GM21576 (cell line): ENCODE results near the gene SRGAP2B.
"Not testable (repeated sequence)": the region's sequence is repeated elsewhere in the genome, so short reads cannot be mapped to it uniquely, and the experiment has no call there.

Experiments used
- ATAC-seq: cut with Tn5 transposase; IDR thresholded peaks from one replicate; pipeline ENCODE4 v1.9.1; 2021; ENCODE audit warnings: mild to moderate bottlenecking, moderate library complexity; ENCODE audit not compliant: unreplicated experiment

The SRGAP2B gene

DNA sequence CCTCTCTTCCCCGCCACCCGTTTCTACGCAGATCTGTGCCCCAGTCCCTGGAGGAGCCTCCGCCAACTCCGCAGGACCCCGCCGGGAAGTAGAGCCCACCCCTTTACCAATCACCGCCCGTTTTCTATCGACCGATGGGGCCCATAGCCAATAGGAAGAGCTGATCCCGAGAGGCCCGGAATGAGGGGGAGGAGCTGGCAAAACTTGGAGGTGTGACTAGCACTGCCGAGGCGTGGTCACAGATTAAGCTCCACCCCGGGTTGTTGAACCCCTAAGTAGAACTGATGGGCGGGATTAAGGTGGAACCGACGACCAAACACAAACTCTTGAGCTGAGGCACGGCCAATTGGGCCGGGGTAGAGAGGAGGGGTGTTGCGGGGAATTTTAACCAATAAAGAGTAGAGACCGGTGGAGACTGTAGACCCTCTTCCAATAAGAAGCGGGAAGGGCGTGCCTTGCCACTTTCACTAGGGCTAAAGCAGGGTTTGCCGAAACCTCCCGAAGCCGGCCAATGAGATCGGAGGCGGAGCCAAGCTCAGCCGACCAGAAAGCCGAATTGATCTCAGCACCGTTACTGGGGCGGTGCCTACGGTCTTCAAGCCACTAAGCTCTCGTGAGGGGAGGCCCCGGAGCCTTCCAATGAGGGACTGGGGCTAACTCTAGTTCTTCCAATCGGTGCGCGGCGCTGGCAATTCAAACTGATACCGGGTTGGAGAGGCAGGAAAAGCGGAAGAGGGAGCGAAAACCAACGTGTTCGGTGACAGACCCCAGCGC lies at the start of gene SRGAP2B, which contains the start of gene FAM72D:
TSS of gene SRGAP2B (minus strand) at position 45 of the 774 bp plus-strand sequence. CDS start 2,427 bp downstream, outside the sequence.
TSS of gene FAM72D (plus strand) at position 691 of the 774 bp plus-strand sequence. CDS start 874 bp downstream, outside the sequence.
- peak; percentile 83 for ATAC-seq

DNA sequence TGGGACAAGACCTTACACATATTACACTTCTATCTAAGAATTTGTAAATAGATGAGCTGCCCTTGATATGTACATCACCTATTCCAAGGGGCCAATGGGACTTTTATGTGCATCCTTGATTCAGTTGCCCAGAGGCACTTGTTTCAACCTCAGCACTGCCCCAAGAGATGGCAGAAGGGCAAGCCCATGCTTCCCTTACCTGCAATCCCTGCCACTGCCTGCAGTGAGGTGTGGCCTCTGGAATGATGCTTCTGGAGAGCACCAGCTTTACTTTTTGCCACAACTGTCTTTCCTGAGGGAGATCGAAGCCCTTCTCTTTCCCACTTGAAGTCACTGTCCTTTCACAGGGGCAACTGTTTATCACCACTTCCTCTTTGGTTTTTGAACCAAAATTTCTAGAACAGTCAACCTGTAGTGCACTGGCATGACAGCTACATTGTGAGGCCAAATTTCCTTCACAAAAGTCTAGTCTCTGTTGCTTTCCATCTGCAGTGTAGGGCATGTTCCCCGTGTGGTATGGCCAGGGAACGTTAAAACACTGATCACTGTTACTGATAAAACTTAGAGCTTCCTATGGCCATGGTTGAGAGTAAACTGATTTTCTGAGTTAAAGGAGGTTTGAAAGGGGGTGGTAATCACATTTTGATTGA lies 49.3 kb upstream of the SRGAP2B start:
- ATAC-seq: not testable (repeated sequence)

DNA sequence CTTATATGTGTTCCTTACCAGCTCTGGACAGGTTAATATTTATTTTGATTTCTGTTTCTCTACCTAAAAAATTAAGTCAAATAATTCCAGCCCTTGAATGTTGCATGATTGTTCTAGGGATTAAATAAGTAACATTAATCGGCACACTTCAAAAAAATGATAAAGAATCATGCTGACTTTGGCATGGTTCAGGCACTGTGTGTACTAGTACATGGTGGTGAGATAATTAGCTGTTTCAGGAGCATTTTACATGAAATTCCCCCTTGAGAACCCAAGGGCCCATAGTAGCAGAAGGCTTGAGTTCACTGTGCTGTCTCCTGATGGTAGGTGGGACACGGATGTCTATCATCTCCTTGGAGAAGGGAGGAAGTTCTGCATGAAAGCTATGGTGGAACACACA lies 45.4 kb upstream of the SRGAP2B start:
- ATAC-seq: not testable (repeated sequence)

DNA sequence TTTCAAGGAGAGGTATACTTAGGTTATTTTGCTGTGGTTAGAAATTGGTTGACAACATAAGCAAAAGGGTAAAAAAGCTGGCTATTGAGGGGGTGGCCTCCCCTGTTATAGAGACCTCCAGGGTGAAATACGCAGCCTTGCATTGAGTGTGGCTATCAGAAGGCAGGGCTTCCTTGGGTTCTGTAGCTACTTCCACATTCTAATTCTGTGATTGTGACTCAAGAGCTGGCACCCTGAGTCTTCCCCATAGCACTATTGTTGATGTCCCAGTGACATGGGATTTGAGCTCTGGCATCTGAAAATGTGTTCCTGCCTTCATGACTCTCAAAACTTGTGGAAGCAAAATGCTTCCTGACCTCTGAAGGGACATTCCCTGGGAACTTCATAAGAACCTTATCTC lies 39.3 kb upstream of the SRGAP2B start:
- ATAC-seq: not testable (repeated sequence)

DNA sequence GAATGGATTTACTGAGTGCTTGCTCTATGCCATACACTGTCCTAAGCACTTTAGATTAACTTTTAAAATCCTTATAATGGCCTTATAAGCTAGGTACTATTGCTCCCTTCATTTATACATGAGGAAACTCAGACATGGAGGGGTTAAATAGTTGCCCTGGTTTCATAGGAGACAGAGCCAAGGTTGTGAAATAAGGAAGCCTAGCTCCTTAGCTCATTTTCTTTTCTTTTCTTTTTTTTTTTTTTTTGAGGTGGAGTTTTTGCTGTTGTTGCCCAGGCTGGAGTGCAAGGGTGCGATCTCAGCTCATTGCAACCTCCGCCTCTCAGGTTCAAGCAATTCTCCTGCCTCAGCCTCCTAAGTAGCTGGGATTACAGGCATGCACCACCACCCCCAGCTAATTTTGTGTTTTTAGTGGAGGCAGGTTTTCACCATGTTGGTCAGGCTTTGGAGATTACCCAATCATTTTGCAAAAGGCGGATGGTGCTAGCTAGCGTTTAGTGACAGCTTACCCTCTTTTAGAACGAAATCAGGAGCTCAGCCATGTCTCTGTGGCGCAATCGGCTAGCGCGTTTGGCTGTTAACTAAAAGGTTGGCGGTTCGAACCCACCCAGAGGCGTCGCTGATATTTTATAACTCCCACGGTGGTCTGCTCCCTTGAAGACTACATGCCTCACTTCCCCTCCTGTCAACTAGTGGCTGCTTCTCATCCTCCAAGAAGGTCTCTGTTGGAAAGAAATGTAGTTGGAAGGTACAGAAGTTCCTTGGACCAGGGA lies 33.8 kb upstream of the SRGAP2B start:
- not testable (repeated sequence) for ATAC-seq

DNA sequence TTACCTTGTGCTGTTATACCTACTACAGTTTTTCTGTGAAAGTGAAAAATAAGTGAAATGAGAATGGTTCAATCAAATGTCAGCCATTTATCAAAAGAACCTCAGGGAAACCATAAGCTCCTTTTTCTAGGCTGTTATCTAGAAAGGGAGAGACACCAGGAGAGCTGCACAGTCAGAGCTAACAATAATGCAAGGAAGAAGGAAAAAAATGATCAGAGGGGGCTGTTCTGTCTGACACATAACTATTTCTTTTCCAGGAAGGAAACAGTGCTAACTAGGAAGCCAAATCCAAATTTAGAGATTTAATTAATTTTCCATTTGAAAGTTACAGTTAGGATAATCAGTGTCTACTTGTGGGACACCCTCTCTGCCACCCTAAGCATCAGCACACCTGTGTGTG lies 32.0 kb upstream of the SRGAP2B start:
- ATAC-seq: not testable (repeated sequence)

DNA sequence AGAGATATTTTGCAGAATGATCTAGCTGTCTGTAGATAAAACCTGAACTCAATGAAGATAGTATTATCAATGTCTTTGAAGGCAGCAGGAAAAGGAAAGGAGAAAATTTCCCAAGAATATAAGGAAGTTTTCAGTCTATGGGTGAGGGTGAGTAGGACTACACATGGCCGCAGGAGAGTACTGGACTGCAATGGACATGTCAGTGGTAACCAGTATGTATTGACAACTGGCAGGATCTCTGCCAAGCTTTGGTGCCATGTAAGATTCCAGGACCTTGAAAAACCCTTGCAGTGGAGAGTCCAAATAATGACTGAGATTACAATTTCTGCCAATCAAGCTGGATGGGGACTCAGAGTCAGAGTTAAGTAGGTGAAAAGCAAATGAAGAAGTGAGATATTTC lies 30.0 kb upstream of the SRGAP2B start:
- ATAC-seq: not testable (repeated sequence)

DNA sequence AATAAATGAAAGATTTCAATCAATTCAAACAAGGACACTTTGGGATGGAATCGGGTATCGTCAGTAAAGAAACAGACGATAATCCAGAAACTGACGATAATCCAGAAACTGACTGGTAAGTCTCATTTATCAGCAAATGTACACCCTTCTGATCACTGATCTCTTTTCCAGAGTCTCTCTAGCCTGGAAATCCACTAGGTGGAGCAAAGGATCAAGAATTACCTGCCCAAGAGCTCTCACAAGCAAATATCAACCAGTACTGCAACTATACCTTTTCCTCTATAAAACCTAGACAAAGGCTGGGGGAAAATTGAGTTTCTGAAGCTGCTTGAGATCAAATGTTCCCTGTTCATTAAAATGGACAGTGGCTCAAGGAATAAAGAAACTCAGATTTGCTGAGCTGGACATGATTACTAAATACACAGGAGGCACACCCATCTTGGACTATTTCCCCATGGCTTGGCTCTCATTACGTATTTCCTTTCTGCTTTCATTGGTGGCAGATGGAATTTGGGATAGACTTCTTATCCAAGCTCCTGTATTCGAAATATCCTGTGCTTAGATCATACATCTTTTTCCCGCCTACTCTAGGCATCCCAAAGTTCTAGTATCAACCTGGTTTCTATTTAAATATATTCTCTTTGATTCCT lies 29.0 kb upstream of the SRGAP2B start:
- ATAC-seq: not testable (repeated sequence)

DNA sequence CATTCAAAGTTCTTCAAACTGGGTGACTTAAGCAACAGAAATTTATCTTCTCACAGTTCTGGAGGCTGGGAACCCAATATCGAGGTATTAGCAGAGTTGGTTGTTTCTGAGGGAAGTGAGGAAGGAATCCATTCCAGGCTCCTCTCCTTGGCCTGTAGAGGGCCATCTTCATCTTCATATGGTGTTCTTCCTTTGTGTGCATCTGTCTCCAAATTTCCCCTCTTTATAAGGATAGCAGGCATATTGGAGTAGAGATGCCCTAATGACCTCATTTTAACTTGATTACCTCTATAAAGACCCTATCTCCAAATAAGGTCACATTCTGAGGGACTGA lies 27.9 kb upstream of the SRGAP2B start:
- ATAC-seq: not testable (repeated sequence)

DNA sequence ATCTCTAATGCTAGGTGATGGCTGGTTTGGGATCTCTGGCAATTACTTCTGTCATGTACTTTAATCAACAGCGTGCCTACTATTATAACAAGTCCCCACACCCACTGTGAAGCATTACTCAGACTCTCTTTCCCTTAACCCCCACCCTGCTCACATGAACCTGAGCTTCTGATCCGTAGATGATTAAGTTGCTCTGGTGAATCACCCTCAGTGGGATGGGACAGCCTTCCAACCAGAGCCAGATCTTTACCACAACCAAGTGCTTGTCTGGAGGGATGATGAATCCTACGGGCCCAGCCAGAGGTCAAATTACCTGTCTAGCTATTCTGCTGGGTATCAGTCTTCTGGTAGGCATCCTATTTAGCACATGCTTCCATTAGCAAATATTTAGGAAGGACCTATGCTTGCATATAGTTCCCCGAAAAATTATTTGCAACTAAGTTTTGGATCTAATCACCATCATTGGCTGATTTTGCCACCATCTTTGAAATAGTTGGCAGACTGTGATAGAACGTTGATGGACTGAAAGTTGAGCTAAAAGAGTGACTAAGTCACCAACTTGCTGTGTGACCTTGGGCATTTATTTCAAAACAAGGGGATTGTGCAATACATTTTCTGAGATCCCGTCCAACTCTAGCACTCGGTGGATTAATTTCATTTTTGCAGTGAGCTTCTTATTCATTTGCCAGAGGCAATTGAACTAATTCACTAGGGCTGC lies 27.4 kb upstream of the SRGAP2B start:
- not testable (repeated sequence) for ATAC-seq

DNA sequence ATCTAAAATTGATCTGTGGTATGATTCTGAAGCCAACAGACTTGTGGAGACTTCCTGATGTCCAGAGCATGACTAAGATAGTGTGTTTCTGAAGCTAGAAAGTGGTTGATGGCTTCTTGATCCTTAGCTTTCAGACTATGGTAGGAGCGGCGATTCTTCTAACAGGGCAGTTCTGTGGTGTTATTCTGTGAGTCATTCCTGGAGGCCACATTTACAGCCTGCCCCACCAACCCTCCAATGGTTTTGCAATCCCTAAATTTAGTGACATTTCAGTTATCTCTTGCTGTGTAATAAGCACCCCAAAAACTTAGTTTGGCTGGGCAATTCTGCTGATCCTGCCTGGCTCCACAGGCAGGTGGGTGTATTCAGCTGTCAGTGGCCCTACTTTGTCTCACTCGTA lies 24.7 kb upstream of the SRGAP2B start:
- not testable (repeated sequence) for ATAC-seq

DNA sequence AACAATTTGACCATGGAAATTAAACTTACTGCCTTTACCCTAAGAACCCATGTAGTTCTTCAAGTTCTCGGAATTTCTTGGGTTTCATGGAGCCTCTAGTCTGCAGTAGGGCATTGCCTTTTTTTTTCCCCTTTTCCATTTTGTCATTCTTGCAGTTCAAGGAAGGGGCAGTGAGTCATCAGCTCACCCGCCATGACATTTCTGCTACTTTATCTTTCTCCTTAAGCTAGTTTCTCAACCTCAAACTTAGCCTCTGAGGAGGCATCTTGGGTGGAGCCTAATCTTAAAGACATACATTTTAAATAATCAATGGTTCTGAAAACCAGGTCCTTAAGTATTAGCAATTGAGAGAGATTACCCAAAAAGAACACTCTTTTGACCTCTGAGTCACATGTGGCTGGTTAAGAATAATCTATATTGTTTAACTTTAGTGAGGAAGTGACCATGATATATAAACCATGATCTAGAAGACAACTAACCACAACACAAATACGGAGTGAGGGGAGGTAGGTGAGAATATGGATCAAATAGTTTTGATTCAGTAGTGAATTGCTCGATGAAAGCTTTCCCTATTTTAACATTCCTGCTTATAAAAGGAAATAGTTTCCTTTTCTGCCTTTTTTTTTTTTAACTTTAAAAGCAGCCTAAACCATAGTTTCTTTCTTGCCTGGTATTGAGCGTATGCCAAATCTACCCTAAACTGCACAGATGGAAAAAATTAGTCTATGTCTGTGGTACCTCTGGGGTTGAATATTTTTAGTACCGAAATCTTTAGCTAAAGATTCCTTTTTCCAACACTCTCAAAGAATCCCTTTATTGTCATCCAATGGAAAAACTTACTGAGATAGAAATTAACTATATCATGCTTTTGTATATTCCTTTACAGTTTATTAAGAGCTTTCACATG lies 20.7 kb upstream of the SRGAP2B start:
- ATAC-seq: not testable (repeated sequence)

DNA sequence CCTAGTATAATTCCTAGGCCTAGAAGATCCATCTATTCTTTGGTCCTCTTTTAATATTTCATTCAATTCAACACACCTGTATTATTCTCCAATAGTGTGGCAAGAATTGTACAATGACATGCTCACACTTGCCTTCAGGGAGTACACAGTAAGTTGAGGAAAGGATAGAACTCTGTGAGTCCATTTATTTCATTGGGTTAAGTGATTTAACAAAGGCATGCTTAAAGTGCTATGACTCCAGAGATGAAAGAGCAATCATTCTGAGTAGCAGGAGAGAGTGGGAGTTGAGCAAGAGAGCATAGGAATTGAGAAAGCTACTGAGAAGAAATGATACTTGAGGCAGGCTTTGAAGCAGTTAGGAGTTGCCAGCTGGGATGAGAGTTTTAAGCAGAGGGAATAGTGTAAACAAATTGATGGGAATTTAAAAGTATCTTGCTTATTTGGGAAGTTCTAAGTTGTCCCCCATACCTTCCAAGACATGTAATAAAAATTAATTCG lies 19.5 kb upstream of the SRGAP2B start:
- not testable (repeated sequence) for ATAC-seq

DNA sequence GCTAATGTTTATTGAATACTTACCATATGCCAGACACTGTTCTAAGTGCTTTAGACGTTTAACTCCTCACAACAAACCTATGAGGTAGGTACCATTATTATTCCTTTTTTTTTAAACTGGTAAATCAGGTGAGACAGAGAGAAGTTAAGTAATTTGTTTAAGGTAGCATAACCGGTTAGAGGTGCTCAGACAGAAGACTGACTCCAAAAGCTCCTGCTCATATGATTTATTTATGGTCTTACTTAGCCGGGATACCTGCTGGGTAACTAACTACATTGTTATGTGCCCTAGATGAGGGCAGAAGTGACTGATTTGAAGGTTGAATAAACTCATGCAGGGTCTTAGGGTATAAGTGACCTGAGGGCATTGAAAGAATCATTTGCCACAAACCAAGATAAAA lies 17.6 kb upstream of the SRGAP2B start:
- not testable (repeated sequence) for ATAC-seq

DNA sequence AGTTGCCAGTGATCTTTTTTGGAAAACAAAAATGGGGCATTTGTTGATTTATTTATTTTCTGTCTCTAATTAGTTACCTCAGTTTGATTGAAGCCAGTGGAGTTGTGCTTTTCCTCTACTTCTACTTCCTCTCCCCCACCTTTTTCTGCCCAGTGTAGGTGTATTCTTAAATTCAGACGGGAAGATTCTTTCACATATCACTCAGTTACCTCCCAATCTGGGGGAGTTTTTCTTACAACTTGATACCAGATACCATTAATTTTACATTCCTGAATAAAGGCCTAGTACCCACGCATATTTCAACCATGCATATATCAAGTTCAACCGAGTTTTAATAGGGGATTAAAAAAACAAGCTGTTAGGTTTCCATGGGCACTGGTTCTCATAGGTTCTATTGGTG lies 16.5 kb upstream of the SRGAP2B start:
- not testable (repeated sequence) for ATAC-seq

DNA sequence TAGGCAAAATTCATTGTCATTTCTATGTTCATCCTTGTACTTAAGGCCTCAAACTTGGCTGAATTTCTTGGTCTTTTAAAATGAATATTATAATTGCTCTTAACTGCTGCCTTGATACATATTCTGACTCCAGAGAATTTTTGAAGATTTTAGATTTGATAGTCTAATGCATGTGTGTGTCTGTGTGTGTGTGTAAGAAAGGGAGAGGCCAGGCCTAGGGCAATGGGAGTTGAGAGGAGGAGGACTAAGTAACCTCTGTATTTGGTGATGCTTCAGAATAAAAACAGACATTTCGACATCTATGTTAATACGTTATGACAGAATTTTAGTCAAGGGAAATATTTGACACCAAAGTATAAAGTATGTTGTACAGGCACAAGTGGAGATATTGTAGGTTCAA lies 8.2 kb upstream of the SRGAP2B start:
- not testable (repeated sequence) for ATAC-seq

DNA sequence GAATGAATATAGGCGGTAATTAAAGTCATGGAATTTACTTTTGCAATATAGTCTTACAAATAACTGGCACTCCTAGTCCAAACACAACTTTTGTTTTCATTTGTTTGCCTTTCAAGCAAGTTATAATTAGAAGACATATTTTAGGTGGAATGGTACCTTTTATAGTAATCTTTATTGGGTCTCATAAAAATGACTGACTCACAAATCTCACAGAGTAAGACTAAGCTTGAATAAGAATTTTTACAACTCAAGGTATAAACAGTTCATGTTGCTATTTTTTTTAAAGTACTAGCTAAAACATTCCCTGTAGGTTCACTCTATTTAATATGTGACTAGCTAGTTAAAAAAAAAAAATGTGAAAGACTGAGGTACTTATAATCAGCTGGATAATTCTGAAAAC lies 6.6 kb upstream of the SRGAP2B start:
- ATAC-seq: not testable (repeated sequence)

DNA sequence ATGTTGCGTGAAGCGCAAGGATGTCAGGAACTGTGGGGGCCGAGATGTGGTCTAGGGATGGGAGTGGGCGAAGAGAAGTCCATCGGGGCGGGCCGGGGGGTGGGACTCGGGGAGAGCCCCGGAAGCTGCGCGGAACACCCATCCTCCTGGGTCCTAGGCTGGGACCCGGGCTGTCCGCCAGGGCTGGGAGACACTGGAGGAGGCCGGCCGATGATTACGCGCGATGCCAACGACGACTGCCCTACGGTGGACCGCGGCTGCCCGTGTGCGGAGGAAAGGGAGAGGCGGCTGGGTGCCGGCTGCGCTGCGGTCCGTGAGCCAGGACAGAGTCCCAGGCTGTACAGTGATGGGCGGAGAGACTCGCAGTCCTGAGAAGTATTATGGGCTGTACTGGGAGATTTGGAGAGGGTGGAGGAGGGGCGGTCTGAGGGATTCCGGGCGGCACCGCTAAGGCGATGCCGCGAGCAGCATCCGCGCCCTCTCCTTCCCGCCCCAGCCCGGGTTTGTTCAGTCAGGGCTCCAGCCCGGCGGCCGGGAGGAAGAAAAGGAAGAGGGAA lies 395 bp downstream of the SRGAP2B start:
- peak; percentile 0 for ATAC-seq
